ENCODE data around the gene OR2B2. TPM values are rescaled to one million over a fixed set of nuclear protein-coding genes. Genes with fewer than 3 reads are reported as not detected.

Gene OR2B2
- total RNA-seq, 1 experiment from 2014 or later = not detected

DNA sequence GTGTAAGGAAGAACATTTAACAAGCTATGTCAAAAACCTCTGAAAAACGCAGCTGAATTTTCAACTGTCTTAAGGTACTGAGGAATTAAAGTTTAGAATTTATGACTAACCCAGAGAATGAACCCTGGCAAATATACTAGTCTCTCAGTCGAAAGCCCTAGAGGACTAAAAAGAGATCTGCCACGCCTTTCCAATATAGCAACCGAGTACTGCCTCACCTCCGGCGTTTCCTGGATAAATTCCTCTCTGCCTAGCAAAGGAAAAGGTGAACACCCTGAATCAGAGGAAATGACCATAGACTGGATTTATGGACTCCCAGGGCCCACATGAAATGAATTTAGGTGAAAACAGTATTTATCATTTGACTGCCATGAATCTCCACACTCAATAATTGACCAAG lies 12.0 kb upstream of the OR2B2 start:
- ChIA-PET POLR2A (ENCODE audit: low non-redundant PET) (no interaction called here), CTCF (no interaction called here)
- no peaks in the 10 kb centered on the region for H3K27me3 ChIP-seq (replicated peaks; ENCODE audit: insufficient read depth, low read depth, low read length, poor library complexity)
- BruUV-seq (replicated peaks) = no TSS peak
- DNase-seq (ENCODE audit: low spot score) = no peak
- intact Hi-C loops (cut with micrococcal nuclease; ENCODE audit: unreplicated experiment) = no loop called here
- H3K4me1 ChIP-seq (ENCODE audit: insufficient read depth, low read length, poor library complexity, severe bottlenecking) = no peaks in the 10 kb centered on the region
- no peaks in the 10 kb centered on the region for H3K9me3 ChIP-seq (ENCODE audit: low read depth, low read length, poor library complexity, severe bottlenecking)
- H3K36me3 ChIP-seq (ENCODE audit: insufficient read depth, low read length, poor library complexity, severe bottlenecking) = no peaks in the 10 kb centered on the region
- H3K27ac ChIP-seq (ENCODE audit: low read depth, low read length, poor library complexity, severe bottlenecking) = no peak overlapping the region
- no peak overlapping the region for H3K4me3 ChIP-seq (ENCODE audit: low read depth, low read length, poor library complexity, severe bottlenecking)
- TF ChIP-seq EZH2 (IDR thresholded peaks at IDR 0.05; ENCODE audit: borderline replicate concordance, low read depth, low read length, poor library complexity, severe bottlenecking) = no peak
- TF ChIP-seq, protein P1, sequence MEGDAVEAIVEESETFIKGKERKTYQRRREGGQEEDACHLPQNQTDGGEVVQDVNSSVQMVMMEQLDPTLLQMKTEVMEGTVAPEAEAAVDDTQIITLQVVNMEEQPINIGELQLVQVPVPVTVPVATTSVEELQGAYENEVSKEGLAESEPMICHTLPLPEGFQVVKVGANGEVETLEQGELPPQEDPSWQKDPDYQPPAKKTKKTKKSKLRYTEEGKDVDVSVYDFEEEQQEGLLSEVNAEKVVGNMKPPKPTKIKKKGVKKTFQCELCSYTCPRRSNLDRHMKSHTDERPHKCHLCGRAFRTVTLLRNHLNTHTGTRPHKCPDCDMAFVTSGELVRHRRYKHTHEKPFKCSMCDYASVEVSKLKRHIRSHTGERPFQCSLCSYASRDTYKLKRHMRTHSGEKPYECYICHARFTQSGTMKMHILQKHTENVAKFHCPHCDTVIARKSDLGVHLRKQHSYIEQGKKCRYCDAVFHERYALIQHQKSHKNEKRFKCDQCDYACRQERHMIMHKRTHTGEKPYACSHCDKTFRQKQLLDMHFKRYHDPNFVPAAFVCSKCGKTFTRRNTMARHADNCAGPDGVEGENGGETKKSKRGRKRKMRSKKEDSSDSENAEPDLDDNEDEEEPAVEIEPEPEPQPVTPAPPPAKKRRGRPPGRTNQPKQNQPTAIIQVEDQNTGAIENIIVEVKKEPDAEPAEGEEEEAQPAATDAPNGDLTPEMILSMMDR (conservative IDR thresholded peaks at IDR 0.05; ENCODE audit: low read depth, low read length) = no peak

DNA sequence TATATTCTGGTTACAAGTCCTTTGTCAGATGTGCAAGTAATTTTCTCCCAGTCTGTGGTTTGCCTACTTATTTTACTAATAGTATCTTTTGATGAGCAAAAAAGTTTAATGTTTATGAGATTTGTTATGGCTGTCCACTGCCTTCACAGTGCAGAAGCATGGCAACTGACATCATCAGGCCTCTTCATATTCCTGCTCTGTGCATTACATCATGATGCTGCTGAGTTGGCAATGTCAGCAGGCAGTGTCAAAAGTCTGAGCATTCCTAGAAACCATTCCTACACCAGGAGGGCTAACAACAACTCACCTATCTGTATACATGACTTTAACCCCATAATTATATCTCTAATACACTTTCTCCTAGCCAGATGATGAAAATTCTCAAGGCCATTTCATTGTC lies 10.8 kb upstream of the OR2B2 start:
- no peaks in the 10 kb centered on the region for H3K36me3 ChIP-seq (ENCODE audit: insufficient read depth, low read length, poor library complexity, severe bottlenecking)
- ChIA-PET POLR2A (ENCODE audit: low non-redundant PET) (no interaction called here), CTCF (no interaction called here)
- no peak overlapping the region for H3K4me3 ChIP-seq (ENCODE audit: low read depth, low read length, poor library complexity, severe bottlenecking)
- no peaks in the 10 kb centered on the region for H3K27me3 ChIP-seq (replicated peaks; ENCODE audit: insufficient read depth, low read depth, low read length, poor library complexity)
- no peaks in the 10 kb centered on the region for H3K4me1 ChIP-seq (ENCODE audit: insufficient read depth, low read length, poor library complexity, severe bottlenecking)
- DNase-seq (ENCODE audit: low spot score) = no peak
- no TSS peak for BruUV-seq (replicated peaks)
- no peak overlapping the region for H3K27ac ChIP-seq (ENCODE audit: low read depth, low read length, poor library complexity, severe bottlenecking)
- no peaks in the 10 kb centered on the region for H3K9me3 ChIP-seq (ENCODE audit: low read depth, low read length, poor library complexity, severe bottlenecking)
- intact Hi-C loops (cut with micrococcal nuclease; ENCODE audit: unreplicated experiment) = no loop called here
- TF ChIP-seq EZH2 (IDR thresholded peaks at IDR 0.05; ENCODE audit: borderline replicate concordance, low read depth, low read length, poor library complexity, severe bottlenecking) = no peak
- TF ChIP-seq, protein P1 (conservative IDR thresholded peaks at IDR 0.05; ENCODE audit: low read depth, low read length) = no peak

DNA sequence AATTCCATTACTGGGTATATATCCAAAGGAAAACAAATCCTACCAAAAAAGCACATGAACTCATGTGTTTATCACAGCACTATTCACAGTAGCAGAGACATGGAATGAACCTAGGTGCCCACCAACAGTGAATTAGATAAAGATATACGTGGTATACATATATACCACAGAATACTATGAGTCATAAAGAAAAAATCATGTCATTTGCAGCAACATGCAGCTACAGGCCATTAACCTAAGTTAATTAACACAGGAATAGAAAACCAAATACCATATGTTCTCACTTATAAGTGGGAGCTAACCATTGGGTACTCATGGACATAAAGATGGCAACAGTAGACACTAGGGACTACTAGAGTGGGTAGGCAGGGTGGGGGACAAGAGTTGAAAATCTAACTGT lies 4.2 kb downstream of the OR2B2 start:
- no peak for DNase-seq (ENCODE audit: low spot score)
- CTCF ChIA-PET = no interaction called here
- TF ChIP-seq, protein P1 (conservative IDR thresholded peaks at IDR 0.05; ENCODE audit: low read depth, low read length) = no peak
- TF ChIP-seq EZH2 (IDR thresholded peaks at IDR 0.05; ENCODE audit: borderline replicate concordance, low read depth, low read length, poor library complexity, severe bottlenecking) = no peak
- Histone ChIP-seq H3K27me3 (replicated peaks; ENCODE audit: insufficient read depth, low read depth, low read length, poor library complexity) (no peaks in the 10 kb centered on the region), H3K9me3 (ENCODE audit: low read depth, low read length, poor library complexity, severe bottlenecking) (no peaks in the 10 kb centered on the region), H3K36me3 (ENCODE audit: insufficient read depth, low read length, poor library complexity, severe bottlenecking) (no peaks in the 10 kb centered on the region), H3K27ac (ENCODE audit: low read depth, low read length, poor library complexity, severe bottlenecking) (no peak overlapping the region), H3K4me3 (ENCODE audit: low read depth, low read length, poor library complexity, severe bottlenecking) (no peak overlapping the region), H3K4me1 (ENCODE audit: insufficient read depth, low read length, poor library complexity, severe bottlenecking) (no peaks in the 10 kb centered on the region)
- POLR2A ChIA-PET (ENCODE audit: low non-redundant PET) = no interaction called here
- intact Hi-C loops (cut with micrococcal nuclease; ENCODE audit: unreplicated experiment) = loop anchor here (10.0 kb wide), 1 partner anchor 777 kb away; no protein-coding TSS in a partner anchor
- BruUV-seq (replicated peaks) = no TSS peak
